WTC11 (cell line): ENCODE measurements around the gene BCAS3.

ENCODE experiments used
- ARID4B ChIP-seq: sonication (generic); formaldehyde crosslinking; IDR thresholded peaks from 2 replicates; pipeline ENCODE4 v1.8.0; 2023; ENCODE audit warnings: missing genetic modification reagents, mild to moderate bottlenecking, borderline replicate concordance
- ATF3 ChIP-seq: sonication (generic); formaldehyde crosslinking; conservative IDR thresholded peaks from 2 replicates; pipeline ENCODE4 v1.8.1; 2022; ENCODE audit warnings: mild to moderate bottlenecking, missing genetic modification reagents
- CTCF ChIP-seq: fragments of 200-600 bp; IDR thresholded peaks from 2 replicates; pipeline ENCODE4 v1.8.0; 2022; ENCODE audit warnings: antibody characterized with exemption
- E2F4 ChIP-seq: sonication (generic); formaldehyde crosslinking; IDR thresholded peaks from 2 replicates; pipeline ENCODE4 v1.8.1; 2022; ENCODE audit warnings: low read depth, mild to moderate bottlenecking, moderate library complexity, missing genetic modification reagents, borderline replicate concordance
- ETV6 ChIP-seq: sonication (generic); formaldehyde crosslinking; IDR thresholded peaks from 2 replicates; pipeline ENCODE4 v1.8.1; 2022; ENCODE audit warnings: mild to moderate bottlenecking, missing genetic modification reagents
- MAX ChIP-seq: sonication (generic); formaldehyde crosslinking; IDR thresholded peaks from 2 replicates; pipeline ENCODE4 v1.8.0; 2022; ENCODE audit warnings: mild to moderate bottlenecking, missing genetic modification reagents
- SP1 ChIP-seq: sonication (generic); formaldehyde crosslinking; conservative IDR thresholded peaks from 2 replicates; pipeline ENCODE4 v1.8.1; 2022; ENCODE audit warnings: missing genetic modification reagents
- STAT6 ChIP-seq: sonication (generic); formaldehyde crosslinking; conservative IDR thresholded peaks from 2 replicates; pipeline ENCODE4 v1.8.1; 2023; ENCODE audit warnings: mild to moderate bottlenecking, low read depth, missing genetic modification reagents, moderate library complexity
- TEAD4 ChIP-seq: sonication (generic); formaldehyde crosslinking; IDR thresholded peaks from 2 replicates; pipeline ENCODE4 v1.8.0; 2022; ENCODE audit warnings: mild to moderate bottlenecking, missing genetic modification reagents
- USF2 ChIP-seq: sonication (generic); formaldehyde crosslinking; IDR thresholded peaks from 2 replicates; pipeline ENCODE4 v1.8.1; 2023; ENCODE audit warnings: mild to moderate bottlenecking, missing genetic modification reagents, moderate library complexity

- TF ChIP-seq CTCF = no peak
- TF ChIP-seq SP1 (CRISPR knock-in tag) = no peak
- TF ChIP-seq TEAD4 = no peak
- TF ChIP-seq E2F4 = no peak
- no peak for TF ChIP-seq MAX (CRISPR knock-in tag)
- TF ChIP-seq ARID4B (CRISPR knock-in tag) = no peak
- TF ChIP-seq STAT6 (CRISPR knock-in tag) = no peak
- TF ChIP-seq ATF3 = no peak
- TF ChIP-seq ETV6 = no peak
- no peak for TF ChIP-seq USF2
Observed at GRCh38 chr17:61000911-61001310, 323.3 kb downstream of the BCAS3 start.
